GM23338 (cell line): ENCODE results near the gene ABCC1. TPM values are rescaled to one million over a fixed set of nuclear protein-coding genes. Genes with fewer than 3 reads are reported as not detected.

Experiments
- ATAC-seq: fragments of 200-7000 bp; cut with Tn5 transposase; 3 replicates; pipeline ENCODE4 v1.9.1; 2020
- DNase-seq: peaks from one replicate; pipeline ENCODE4 v3.0.0-alpha.2; 2015; ENCODE audit warnings: low spot score
- H2AFZ ChIP-seq: fragments of 200-600 bp; sonication (generic); 2 replicates; pipeline ENCODE4 v1.8.0; 2016; ENCODE audit warnings: antibody characterized with exemption, mild to moderate bottlenecking, moderate library complexity
- H3F3A ChIP-seq: fragments of 200-600 bp; sonication (generic); replicated peaks from 2 replicates; pipeline ENCODE4 v1.8.0; 2017; ENCODE audit warnings: antibody characterized with exemption, mixed run types, low read depth
- H3K27ac ChIP-seq: fragments of 200-600 bp; sonication (generic); 2 replicates; pipeline ENCODE4 v1.6.1; 2016; ENCODE audit warnings: low read depth
- H3K27me3 ChIP-seq: fragments of 200-600 bp; sonication (generic); 2 replicates; pipeline ENCODE4 v1.8.0; 2016; ENCODE audit warnings: mild to moderate bottlenecking, mixed run types, moderate library complexity; ENCODE audit not compliant: insufficient read depth
- H3K36me3 ChIP-seq: fragments of 200-600 bp; sonication (generic); 2 replicates; pipeline ENCODE4 v1.8.0; 2016; ENCODE audit warnings: mild to moderate bottlenecking; ENCODE audit not compliant: insufficient read depth
- H3K4me1 ChIP-seq: fragments of 200-600 bp; sonication (generic); 2 replicates; pipeline ENCODE4 v1.8.0; 2016; ENCODE audit warnings: mild to moderate bottlenecking, moderate library complexity; ENCODE audit not compliant: insufficient read depth
- H3K4me2 ChIP-seq: fragments of 200-600 bp; sonication (generic); 2 replicates; pipeline ENCODE4 v1.7.1; 2017; ENCODE audit warnings: mixed run types
- H3K4me3 ChIP-seq: fragments of 200-600 bp; sonication (generic); 2 replicates; pipeline ENCODE4 v1.6.1; 2016; ENCODE audit warnings: mixed run types
- H3K79me2 ChIP-seq: fragments of 200-600 bp; sonication (generic); replicated peaks from 2 replicates; pipeline ENCODE4 v1.8.0; 2017; ENCODE audit warnings: mild to moderate bottlenecking; ENCODE audit not compliant: insufficient read depth
- H3K9me2 ChIP-seq: fragments of 200-600 bp; sonication (generic); 2 replicates; pipeline ENCODE4 v1.8.0; 2017; ENCODE audit not compliant: insufficient read depth
- H4K20me1 ChIP-seq: fragments of 200-600 bp; sonication (generic); replicated peaks from 2 replicates; pipeline ENCODE4 v1.8.0; 2017; ENCODE audit warnings: mild to moderate bottlenecking; ENCODE audit not compliant: insufficient read depth
- H3K27ac Mint-ChIP-seq: 2 replicates; pipeline ENCODE4 v1.8.0; 2020; ENCODE audit warnings: inconsistent platforms, mild to moderate bottlenecking, moderate library complexity, mixed read lengths
- H3K27me3 Mint-ChIP-seq: 3 replicates; pipeline ENCODE4 v1.8.0; 2022; ENCODE audit warnings: low read depth, mild to moderate bottlenecking, moderate library complexity, mixed read lengths, inconsistent platforms; ENCODE audit not compliant: insufficient read depth, poor library complexity
- H3K36me3 Mint-ChIP-seq: 3 replicates; pipeline ENCODE4 v1.8.0; 2021; ENCODE audit warnings: low read depth, mild to moderate bottlenecking, inconsistent platforms, moderate library complexity, mixed read lengths
- H3K4me1 Mint-ChIP-seq: 3 replicates; pipeline ENCODE4 v1.8.0; 2020; ENCODE audit warnings: mild to moderate bottlenecking, inconsistent platforms, mixed read lengths
- H3K4me3 Mint-ChIP-seq: 3 replicates; pipeline ENCODE4 v1.8.0; 2021; ENCODE audit warnings: moderate library complexity, mild to moderate bottlenecking, inconsistent platforms, mixed read lengths
- H3K9me3 Mint-ChIP-seq: 3 replicates; pipeline ENCODE4 v1.8.0; 2020; ENCODE audit warnings: moderate library complexity, mild to moderate bottlenecking, inconsistent platforms, mixed read lengths
- CREB1 ChIP-seq: fragments of 250-450 bp; sonication (Bioruptor Pico); IDR thresholded peaks from 2 replicates; pipeline ENCODE4 v1.5.0; 2020; ENCODE audit warnings: low read depth, mild to moderate bottlenecking, moderate library complexity
- EZH2 ChIP-seq: fragments of 200-600 bp; sonication (generic); IDR thresholded peaks from one replicate; pipeline ENCODE4 v1.8.0; 2017; ENCODE audit warnings: antibody characterized with exemption, mild to moderate bottlenecking, low read depth; ENCODE audit not compliant: unreplicated experiment
- EZH2phosphoT487 ChIP-seq: fragments of 200-600 bp; sonication (generic); IDR thresholded peaks from one replicate; pipeline ENCODE4 v1.8.1; 2018; ENCODE audit warnings: antibody characterized with exemption; ENCODE audit not compliant: unreplicated experiment
- JUNB ChIP-seq: IDR thresholded peaks from one replicate; pipeline ENCODE4 v1.6.1; 2016; ENCODE audit warnings: antibody characterized with exemption; ENCODE audit not compliant: unreplicated experiment
- ZNF114 ChIP-seq: fragments of 250-450 bp; sonication (Bioruptor Pico); IDR thresholded peaks from 2 replicates; pipeline ENCODE4 v1.5.0; 2020; ENCODE audit warnings: mild to moderate bottlenecking, moderate library complexity
- ZNF331 ChIP-seq: fragments of 250-450 bp; sonication (Bioruptor Pico); IDR thresholded peaks from 2 replicates; pipeline ENCODE4 v1.5.0; 2020; ENCODE audit warnings: low read depth, mild to moderate bottlenecking, moderate library complexity
- polyA plus RNA-seq: library from polyadenylated mRNA; unstranded; fragments of >200 nt; fragmentation: Nextera tagmentation; extraction: Ambion mirVana; gene quantifications from 2 replicates; pipeline ENCODE4 v1.2.1, GENCODE V29; 2016
- total RNA-seq: library from RNA; depleted of rRNA; stranded (reverse); fragments of >200 nt; shearing (Covaris generic); gene quantifications from 2 replicates; pipeline ENCODE4 v1.2.3, GENCODE V29; 2014
- TF ChIP-seq, protein P1 (sequence below): fragments of 250-450 bp; sonication (Bioruptor Pico); IDR thresholded peaks from 2 replicates; pipeline ENCODE4 v1.5.0; 2020; ENCODE audit warnings: mild to moderate bottlenecking, moderate library complexity

The ABCC1 gene
- total and polyA plus RNA-seq, 2 experiments from 2014 or later = 11.0 to 46.6 TPM

DNA sequence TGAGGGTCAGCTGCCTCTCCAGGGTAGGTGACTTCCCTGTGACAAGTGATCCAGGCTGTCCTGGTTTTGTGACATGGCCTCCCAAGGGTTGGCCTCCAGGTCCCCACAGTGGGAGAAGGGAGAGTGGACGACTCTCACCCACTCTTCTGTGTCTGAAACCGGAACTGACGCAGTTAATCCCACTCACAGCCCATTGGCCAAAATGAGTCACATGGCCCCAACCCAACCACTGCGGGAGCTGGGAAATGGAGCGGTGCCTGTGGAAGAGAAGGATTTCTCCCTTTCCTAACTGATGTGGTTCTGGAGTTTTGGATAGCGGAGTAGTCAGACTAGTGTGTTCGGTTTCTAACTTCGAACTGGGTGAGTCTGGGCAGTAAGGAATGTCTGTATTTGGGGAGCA lies 194.5 kb downstream of the ABCC1 start:
- Histone ChIP-seq H3F3A (0 out of 2 replicates have a peak, but pooled peaks cover 5% of the 10 kb centered on the region), H3K4me3 (no peak overlapping the region), H3K27me3 (no peaks in the 10 kb centered on the region), H4K20me1 (peaks cover 11% of the 10 kb centered on the region; the same call in 1 of the 2 replicates), H3K36me3 (peaks cover 12% of the 10 kb centered on the region), H3K4me2 (no peak overlapping the region), H3K9me2 (no peaks in the 10 kb centered on the region), H3K79me2 (no peaks in the 10 kb centered on the region), H3K4me1 (peaks cover 8% of the 10 kb centered on the region; the same call in 1 of the 2 replicates), H3K27ac (no peak overlapping the region), H2AFZ (no peak overlapping the region)
- peak overlapping the region; percentile 18; the same call in 1 of the 2 replicates for H3K27ac Mint-ChIP-seq
- H3K9me3 Mint-ChIP-seq = no peaks in the 10 kb centered on the region
- H3K4me3 Mint-ChIP-seq = no peak overlapping the region
- DNase-seq = no peak
- TF ChIP-seq, protein P1, sequence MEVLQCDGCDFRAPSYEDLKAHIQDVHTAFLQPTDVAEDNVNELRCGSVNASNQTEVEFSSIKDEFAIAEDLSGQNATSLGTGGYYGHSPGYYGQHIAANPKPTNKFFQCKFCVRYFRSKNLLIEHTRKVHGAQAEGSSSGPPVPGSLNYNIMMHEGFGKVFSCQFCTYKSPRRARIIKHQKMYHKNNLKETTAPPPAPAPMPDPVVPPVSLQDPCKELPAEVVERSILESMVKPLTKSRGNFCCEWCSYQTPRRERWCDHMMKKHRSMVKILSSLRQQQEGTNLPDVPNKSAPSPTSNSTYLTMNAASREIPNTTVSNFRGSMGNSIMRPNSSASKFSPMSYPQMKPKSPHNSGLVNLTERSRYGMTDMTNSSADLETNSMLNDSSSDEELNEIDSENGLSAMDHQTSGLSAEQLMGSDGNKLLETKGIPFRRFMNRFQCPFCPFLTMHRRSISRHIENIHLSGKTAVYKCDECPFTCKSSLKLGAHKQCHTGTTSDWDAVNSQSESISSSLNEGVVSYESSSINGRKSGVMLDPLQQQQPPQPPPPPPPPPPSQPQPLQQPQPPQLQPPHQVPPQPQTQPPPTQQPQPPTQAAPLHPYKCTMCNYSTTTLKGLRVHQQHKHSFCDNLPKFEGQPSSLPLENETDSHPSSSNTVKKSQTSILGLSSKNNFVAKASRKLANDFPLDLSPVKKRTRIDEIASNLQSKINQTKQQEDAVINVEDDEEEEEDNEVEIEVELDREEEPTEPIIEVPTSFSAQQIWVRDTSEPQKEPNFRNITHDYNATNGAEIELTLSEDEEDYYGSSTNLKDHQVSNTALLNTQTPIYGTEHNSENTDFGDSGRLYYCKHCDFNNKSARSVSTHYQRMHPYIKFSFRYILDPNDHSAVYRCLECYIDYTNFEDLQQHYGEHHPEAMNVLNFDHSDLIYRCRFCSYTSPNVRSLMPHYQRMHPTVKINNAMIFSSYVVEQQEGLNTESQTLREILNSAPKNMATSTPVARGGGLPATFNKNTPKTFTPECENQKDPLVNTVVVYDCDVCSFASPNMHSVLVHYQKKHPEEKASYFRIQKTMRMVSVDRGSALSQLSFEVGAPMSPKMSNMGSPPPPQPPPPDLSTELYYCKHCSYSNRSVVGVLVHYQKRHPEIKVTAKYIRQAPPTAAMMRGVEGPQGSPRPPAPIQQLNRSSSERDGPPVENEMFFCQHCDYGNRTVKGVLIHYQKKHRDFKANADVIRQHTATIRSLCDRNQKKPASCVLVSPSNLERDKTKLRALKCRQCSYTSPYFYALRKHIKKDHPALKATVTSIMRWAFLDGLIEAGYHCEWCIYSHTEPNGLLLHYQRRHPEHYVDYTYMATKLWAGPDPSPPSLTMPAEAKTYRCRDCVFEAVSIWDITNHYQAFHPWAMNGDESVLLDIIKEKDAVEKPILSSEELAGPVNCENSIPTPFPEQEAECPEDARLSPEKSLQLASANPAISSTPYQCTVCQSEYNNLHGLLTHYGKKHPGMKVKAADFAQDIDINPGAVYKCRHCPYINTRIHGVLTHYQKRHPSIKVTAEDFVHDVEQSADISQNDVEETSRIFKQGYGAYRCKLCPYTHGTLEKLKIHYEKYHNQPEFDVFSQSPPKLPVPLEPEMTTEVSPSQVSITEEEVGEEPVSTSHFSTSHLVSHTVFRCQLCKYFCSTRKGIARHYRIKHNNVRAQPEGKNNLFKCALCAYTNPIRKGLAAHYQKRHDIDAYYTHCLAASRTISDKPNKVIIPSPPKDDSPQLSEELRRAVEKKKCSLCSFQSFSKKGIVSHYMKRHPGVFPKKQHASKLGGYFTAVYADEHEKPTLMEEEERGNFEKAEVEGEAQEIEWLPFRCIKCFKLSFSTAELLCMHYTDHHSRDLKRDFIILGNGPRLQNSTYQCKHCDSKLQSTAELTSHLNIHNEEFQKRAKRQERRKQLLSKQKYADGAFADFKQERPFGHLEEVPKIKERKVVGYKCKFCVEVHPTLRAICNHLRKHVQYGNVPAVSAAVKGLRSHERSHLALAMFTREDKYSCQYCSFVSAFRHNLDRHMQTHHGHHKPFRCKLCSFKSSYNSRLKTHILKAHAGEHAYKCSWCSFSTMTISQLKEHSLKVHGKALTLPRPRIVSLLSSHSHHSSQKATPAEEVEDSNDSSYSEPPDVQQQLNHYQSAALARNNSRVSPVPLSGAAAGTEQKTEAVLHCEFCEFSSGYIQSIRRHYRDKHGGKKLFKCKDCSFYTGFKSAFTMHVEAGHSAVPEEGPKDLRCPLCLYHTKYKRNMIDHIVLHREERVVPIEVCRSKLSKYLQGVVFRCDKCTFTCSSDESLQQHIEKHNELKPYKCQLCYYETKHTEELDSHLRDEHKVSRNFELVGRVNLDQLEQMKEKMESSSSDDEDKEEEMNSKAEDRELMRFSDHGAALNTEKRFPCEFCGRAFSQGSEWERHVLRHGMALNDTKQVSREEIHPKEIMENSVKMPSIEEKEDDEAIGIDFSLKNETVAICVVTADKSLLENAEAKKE (CRISPR knock-in tag) = no peak
- no peak for TF ChIP-seq EZH2
- TF ChIP-seq JUNB = no peak
- TF ChIP-seq CREB1 (CRISPR knock-in tag) = no peak
- no peak for TF ChIP-seq ZNF114 (CRISPR knock-in tag)
- no peak for TF ChIP-seq EZH2phosphoT487
- TF ChIP-seq ZNF331 (CRISPR knock-in tag) = no peak
- peaks cover 13% of the 10 kb centered on the region for H3K27me3 Mint-ChIP-seq
- H3K4me1 Mint-ChIP-seq = peaks cover 17% of the 10 kb centered on the region
- H3K36me3 Mint-ChIP-seq = peaks cover 43% of the 10 kb centered on the region
- no peak for ATAC-seq
